ENCODE data around the gene ELP4. TPM values are rescaled to one million over a fixed set of nuclear protein-coding genes. Genes with fewer than 3 reads are reported as not detected.
"Not testable (repeated sequence)": the region's sequence is repeated elsewhere in the genome, so short reads cannot be mapped to it uniquely, and the experiment has no call there.

Gene ELP4, protein sequence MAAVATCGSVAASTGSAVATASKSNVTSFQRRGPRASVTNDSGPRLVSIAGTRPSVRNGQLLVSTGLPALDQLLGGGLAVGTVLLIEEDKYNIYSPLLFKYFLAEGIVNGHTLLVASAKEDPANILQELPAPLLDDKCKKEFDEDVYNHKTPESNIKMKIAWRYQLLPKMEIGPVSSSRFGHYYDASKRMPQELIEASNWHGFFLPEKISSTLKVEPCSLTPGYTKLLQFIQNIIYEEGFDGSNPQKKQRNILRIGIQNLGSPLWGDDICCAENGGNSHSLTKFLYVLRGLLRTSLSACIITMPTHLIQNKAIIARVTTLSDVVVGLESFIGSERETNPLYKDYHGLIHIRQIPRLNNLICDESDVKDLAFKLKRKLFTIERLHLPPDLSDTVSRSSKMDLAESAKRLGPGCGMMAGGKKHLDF
- 17.5 and 18.9 TPM in 2 replicates for total RNA-seq

DNA sequence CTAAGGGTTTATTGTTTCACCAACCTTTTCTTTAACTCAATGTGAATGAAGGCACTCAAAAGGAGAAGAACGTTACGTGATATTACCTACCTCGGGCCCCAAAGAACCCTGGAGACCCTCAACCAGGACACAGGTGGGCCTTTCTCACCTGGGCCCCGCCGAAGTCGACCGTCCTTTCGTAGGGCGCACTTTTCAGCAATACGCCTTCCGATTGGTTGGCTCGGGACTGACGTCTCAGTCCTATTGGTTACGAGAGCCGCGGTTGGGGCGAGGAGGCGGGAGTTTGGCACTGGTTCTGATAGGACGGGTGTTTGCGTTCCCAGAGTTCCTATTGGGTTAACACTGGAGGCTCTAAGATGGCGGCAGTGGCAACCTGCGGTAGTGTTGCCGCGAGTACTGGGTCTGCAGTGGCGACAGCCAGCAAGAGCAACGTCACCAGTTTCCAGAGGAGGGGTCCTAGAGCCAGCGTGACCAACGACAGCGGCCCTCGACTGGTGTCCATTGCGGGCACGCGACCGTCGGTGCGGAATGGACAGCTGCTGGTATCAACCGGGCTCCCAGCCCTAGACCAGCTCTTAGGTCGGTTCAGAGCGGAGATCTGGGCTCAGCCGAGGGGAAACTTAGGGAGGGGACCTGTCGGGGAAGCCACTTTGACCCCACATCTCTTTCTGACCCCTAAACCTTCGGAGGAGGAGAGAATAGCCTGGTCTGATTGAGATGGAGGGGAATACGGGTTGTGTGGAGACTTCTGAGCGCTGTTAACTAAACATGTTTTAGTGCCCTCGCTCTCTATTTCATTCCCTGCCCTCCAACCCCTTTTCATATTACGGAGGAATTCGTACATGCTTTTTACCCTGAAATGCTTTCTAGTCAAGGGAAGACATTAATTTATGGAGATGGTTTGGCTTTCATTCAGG is at the start of gene ELP4, which contains the start of gene IMMP1L:
Gene ELP4 (plus strand): TSS at position 339 of the 917 bp plus-strand sequence. CDS start 18 bp downstream, at position 357.
Gene IMMP1L (minus strand): TSS at position 194 of the 917 bp plus-strand sequence. CDS start 46,346 bp downstream, outside the sequence.
- peak; percentile 98 for DNase-seq

DNA sequence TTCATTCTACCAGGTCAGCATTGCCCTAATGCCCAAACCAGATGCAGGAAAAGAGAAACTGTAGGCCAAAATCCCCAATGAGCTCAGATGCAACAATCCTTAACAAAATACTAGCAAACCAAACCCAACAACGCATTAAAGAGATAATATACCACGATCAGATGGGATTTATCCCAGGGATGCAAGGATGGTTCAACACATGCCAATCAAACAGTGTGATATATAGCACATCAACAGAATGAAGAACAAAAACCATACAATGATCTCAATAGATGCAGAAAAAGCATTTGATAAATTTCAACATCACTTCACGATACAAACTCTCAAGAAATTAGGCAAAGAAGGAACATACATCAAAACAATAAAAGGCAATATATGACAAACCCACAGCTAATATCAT is 45.1 kb upstream of the ELP4 start:
- no peak for DNase-seq

DNA sequence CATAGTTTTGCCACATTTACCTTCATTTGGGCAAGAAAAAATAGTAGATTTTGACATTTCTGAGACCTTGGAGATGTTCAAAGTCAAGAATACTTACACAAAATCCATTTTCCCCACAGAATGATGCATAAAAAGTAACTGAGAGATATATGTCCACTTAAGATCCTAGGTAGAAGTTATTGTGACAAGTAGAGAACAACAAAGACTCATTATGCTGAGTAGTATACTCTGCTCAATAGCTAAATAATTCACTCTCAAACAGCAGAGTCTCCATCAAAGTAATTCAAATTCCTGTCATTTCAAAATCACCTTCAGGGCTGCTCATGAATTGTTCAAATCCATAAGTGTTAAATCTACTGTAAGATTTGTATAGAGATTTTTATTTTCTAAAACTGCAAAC is 35.5 kb upstream of the ELP4 start:
- no peak for DNase-seq

DNA sequence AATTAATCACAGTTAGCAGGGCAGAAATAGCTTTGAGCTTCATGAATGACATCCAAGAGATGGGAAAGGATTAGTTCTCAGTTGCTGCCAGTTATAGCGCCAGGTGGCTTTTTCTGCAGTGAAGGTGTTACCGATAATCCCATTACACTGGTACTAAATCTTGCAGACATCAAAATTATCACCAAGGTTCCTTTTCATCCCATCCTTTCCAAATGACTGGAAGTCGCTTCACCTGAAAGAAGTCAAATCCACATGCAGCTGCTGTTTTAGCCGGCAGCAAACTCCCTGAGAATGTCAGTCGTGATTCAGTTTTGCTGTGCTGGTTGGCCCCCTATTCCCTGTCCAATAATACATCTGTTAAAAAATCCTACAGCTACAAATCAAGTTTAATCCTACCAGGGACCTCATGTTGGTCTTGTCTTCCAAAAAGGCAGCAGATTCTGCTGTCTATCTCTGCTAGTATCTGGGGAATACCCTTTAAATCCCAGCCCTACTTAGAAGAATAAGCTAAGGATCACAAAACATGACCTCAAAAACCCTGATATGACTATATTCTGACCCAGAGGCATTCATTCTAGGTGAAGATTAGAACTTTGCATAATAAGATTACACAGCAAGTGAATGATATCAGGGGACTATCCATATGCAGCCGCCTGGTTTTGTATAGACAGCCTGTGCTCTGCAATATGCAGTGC is 31.9 kb upstream of the ELP4 start:
- no peak for DNase-seq

DNA sequence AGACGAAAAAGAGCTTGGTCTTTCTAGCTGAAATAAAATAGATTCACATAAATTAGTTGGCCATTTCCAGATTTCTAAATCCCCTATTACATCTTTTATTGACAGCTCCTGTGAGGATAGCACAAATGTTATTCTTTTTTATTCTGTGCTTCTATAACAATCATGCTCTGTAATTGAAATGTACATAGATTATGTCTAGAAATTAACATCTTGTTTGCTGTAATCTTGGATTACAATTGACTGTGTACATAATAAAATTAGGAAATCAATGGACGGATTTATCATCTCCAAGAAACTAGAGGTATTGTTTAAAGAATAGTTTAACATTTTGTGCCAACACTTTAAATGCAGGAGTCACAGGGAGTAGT is 31.4 kb upstream of the ELP4 start:
- no peak for DNase-seq

DNA sequence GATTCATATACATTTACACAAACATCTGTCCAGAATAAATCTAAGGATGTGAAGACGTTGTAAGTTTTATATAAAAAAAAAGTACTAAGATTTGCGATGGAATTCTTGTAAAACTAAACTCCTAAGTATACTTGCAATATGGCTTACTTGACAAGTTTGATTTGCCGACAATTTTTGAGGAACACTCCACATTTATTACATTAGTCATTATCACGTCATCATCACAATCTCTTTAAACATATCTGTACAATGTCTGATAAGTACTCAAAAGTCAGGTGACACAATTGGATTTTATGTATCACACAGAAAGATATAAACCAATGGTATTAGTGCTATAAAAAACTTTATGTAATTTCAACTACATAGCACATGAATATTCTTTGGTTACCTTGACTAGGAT is 30.5 kb upstream of the ELP4 start:
- DNase-seq, result no peak

DNA sequence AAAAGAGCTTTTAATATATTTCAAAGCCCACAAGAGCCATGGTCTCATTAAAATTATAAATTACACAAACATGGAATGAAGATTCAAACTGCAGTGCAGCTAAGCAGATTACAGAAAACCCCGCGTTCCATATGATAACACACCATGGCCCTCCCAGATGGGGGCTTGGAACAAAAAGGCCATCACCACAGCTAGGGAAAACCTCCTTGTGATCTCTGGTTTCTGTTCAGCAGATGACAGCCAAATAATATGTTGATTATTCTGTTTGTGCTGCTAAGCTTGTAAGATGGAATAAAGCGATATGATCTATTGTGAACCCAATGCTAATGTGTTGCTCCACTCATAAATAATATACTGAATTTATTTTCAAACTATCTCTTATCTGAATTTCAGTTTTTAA is 28.6 kb upstream of the ELP4 start:
- DNase-seq, result no peak

DNA sequence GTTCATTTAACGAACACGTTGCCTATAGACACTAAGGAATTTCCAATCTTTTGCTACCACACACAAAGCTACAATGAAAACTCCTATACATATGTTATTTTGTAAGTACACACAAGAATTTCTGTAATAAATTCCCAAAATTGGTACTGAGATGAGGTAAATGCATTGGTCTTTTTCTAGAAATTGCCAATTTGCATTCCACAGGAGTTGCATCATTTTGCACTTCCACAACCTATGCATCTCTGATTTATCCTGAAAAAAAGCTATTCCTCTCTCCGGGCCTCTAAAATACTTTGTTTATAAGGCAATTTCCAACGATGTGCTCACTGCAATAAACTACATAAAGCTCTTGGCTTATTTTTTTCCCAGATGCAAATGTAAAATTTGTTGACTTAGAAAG is 25.1 kb upstream of the ELP4 start:
- DNase-seq, result no peak

DNA sequence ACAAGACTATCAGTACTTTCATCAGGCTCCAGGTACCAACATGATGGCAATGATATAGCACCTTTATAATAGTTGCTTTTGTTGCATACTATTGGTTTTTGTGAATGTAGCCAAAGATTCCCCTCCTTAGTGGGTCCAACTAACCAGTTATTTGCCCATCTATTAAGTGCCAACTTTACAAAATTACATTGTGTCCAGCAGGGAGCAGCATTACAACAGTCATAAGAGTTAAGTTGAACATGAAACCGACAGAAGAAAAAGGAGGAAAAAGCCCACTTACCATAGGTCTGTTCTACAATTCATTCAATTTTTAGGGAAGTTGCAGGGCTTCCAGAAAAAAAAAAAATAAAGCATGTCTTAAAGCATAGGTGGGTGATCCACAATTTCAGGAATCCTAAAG is 21.7 kb upstream of the ELP4 start:
- DNase-seq, result peak; percentile 82

DNA sequence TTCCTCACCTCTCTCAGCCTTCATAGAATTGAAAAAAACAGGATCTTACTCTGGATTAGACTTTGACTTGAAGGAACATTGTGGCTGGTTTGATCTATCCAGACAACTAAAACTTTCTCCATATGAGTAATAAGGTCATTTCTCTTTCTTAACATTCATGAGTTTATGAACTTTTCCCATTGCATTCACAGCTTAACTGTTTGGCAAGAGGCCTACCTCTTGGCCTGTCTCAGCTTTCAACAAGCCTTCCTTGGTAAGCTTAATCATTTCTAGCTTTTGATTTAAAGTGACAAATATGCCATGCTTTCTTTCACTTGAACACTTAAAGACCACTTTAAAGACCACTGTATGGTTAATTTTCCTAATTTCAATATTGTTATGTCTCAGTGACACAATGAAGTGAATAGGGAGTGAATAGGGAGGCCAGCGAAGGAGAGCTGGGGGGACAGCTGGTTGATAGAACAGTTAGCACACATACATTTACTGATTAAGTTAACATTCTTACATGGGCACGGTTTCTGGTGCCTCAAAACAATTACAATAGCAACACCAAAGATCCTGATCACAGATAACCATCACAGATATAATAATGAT is 17.1 kb upstream of the ELP4 start:
- DNase-seq, result no peak

DNA sequence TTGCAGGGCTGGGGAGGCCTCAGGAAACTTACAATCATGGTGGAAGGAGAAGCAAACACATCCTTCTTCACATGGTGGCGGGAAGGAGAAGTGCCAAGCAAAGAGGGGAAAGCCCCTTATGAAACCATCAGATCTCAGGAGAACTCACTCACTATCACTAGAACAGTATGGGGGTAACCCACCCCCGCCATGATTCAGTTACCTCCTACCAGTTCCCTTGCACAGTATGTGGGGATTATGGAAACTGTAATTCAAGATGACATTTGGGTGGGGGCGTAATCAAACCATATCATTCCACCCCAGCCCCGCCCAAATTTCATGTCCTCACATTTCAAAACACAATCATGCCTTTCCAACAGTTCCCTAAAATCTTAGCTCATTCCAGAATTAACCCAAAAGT is 16.3 kb upstream of the ELP4 start:
- DNase-seq, result no peak

DNA sequence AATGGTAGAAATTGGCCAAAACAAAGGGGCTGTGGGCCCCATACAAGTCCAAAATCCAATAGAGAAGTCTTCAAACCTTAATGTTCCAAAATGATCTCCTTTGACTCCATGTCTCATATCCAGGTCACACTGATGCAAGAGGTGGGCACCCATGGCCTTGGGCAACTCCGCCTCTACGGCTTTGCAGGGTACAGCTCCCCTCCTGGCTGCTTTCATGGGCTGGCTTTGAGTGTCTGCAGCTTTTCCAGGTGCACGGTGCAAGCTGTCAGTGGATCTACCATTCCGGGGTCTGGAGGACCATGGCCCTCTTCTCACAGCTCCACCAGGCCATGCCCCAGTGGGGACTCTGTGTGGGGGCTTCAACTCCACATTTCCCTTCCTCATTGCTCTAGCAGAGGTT is 15.8 kb upstream of the ELP4 start:
- not testable (repeated sequence) for DNase-seq

DNA sequence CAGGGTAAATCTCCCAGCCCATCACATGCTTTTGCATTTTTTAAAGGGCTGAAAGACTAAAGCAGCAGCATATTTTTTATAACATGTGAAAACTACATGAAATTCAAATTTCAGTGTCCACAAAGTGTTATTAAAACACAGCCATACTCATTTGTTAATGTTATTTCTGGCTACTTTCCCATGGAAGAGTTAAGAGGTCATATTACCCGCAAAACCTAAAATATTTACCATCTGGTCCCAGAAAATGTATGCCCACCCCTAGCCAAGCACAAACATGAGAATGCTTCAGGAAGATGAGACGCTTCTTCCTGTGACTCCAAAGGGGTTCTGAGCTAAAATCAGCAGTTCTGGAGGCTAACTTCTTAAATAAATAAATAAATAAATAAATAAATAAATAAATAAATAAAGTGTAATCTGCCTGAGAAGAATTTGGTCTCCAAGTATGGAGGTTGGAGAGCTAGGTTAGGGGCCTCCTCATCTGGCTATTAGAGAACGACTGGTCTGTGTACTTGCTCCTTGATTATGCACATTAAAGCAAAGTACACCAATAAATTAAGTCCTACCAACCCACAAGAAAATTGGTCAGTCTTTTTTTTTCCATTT is 9.9 kb upstream of the ELP4 start:
- DNase-seq, result no peak

DNA sequence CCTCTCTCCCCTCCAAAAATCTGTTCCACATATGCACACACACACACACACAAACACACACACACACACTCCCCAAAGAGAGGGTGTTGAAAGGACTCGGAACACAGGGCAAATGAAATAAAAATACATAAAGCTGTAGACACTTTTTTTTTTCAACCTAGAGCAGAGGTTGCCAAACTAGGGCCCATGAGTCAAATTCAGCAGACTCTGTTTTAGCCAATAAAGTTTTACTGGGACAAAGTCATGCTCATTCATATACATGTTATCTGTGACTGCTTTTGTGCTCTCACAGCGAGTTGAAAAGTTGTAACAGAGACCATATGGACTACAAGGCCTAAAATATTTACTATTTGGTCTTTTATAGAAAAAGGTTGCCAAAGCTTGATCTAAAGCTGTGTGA is 9.0 kb upstream of the ELP4 start:
- no peak for DNase-seq

DNA sequence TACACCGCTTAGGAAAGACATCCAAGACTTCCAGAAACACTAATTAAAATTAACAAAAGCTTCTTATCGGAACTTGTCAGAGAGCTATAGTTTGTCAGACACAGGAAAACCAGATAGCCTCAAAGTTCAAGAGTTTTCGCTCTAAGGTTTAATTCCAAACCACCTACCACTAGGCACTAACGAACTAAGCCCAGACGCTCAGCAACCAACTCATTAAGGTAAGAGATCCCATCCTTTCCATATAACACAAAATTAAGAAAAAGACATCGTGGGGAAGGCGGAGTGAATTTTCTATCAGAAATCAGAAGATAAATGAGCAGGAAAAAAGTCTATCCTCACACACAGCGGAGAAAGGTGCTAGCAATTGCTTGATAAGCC is 527 bp upstream of the ELP4 start:
- DNase-seq, result no peak

DNA sequence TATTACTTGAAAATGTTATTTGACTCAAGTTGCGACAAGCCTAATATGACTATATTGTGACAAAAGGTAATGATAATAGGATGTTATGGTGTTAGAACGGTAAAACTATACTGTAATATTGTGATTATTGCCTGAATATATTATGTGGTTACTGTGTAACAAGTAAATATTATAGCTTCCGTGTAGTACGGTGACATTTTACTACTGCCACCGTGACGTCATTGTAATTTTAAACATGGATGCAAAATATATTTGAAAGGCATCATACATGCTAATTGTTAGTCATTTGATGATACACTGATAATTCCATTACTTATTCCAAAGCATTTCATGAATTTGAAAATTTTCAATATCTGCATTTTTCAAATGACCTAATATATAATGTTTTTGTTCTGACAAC is 2.5 kb downstream of the ELP4 start:
- no peak for DNase-seq

DNA sequence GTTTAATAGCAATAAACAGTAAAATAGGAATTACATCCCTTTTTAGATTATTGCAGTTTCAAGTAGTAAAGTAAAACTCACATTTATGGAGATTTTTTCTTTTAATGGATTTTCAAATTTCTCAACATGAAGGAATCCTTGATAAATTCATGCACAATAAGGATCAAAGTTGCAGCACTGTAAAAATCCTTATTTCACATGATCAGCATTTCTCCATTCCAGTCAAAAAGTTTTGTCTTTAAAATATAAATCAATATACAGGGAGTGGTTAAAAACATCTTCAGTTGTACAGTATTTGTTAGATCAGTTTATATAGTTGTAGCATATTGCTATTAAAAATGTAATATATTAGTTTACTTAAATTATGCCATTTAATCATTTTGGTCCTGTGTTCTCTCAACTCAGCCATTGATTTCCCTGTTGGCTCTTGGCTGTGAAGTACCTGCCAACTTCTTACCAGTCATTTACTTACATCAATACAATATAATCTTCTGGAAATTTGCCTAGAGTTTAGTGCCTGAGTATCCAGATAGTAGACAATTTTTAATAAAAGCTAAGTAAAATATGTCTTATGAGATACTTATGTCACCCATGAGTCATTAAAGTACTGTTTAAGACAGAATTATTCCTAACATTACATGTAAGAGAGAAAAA is 12.1 kb downstream of the ELP4 start:
- DNase-seq, result no peak

DNA sequence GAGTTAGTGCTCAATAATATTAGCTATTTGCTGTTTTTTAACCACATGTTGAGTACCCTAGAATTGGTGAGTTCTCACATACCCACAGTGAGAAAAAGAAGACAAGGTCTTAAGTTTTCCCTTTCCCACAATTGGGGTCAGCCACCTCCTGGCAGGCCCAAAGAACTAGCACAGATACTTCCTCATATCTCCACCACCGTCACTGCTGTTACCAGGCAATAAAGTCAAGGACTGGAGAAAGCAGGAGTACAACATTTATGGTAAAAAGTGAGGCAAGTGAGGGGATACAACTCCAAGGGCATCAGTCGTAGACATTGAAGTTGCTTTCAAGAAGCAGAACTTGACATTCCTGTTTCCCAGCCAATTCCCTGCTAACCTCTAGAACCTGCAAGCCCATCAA is 19.6 kb downstream of the ELP4 start:
- DNase-seq, result no peak

DNA sequence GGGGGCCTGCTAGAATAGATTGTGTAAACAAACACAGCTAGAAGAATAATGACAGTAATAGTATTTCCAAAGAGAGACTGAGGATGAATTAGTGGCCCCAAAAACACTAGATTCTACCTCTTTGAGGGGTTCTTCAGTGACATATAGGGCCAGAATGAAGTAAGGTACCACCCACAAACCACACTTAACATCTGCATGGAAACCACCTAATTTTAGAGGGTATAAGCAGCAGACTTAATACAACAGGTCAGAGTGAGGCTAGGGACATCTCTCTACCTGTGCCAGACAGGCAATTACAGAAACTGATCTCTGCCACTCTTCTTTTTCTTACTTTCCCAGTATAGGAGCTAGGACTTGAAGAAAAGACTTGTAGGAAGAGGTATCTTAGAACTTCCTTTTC is 20.1 kb downstream of the ELP4 start:
- DNase-seq, result no peak

DNA sequence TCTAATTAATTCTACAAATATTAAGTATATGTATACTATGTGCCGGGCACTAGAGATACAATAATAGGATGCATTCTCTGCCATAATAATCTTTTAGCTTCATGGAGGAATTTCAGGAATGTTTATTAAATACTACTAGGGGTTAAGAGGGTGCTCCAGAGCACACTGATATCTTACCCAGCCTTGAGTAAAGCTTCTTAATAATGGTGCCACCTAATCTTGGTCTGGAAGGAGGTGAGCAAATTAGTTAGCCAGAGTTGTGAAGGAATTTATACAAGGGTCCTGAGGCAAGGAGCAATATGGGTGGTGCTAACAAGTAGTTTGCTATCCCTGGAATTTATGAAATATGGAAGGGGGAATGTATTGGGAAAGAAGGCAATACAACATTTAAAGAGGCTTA is 21.7 kb downstream of the ELP4 start:
- no peak for DNase-seq

DNA sequence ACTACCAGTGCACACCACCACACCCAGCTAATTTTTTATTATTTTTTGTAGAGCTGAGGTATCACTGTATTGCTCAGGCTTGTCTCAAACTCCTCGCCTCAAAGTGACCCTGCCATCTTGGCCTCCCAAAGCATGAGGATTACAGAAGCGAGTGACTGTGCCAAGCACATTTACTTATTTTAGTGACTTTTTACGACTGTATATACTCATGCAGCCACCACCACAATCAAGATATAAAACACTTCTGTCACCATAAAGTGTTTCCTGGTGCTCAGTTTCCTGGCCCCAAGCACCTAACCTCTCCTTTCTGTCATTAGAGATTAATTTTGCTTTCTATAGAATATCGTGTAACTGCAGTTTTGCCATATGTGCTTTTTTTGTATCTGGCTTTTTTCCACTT is 25.9 kb downstream of the ELP4 start:
- DNase-seq, result no peak

DNA sequence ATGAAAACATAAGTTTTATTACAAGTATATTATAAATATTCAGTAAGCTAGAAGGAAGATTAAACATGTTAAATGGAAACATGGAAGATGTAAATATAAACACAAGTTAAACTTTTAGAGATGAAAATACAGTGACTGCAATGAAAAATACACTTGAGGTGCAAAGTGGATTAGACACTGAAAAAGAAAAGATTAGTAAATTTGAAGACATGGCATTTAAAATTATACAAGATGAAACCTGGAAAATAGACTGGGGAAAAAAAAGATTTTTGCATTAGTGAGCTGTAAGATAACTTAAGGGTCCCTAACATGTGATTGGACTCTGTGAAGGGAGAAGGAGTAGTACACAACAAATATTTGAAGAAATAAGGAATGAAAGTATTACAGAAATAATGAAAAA is 33.3 kb downstream of the ELP4 start:
- no peak for DNase-seq
